CD4-positive, alpha-beta T cell treated with Interferon gamma for 1 hour (primary cell): ENCODE data around the gene CBX7.
A peak's percentile ranks its signal among the peaks of the same experiment; 100 is the strongest.
"Not testable (repeated sequence)": the region's sequence is repeated elsewhere in the genome, so short reads cannot be mapped to it uniquely, and the experiment has no call there.

ENCODE experiments used
- DNase-seq: peaks from one replicate; pipeline ENCODE4 v3.0.0-alpha.2; 2020

The CBX7 gene

GRCh38 chr22:39173787-39174497, 21.5 kb upstream of the CBX7 start:
- peak; percentile 69 for DNase-seq

- no peak for DNase-seq
These were observed 20.7 kb upstream of the CBX7 start for GRCh38 chr22:39173050-39173706.

- not testable (repeated sequence) for DNase-seq
These were observed 20.0 kb upstream of the CBX7 start for GRCh38 chr22:39172265-39173049.

- DNase-seq: no peak
These were observed 19.3 kb upstream of the CBX7 start for GRCh38 chr22:39171623-39172264.

- peak; percentile 78 for DNase-seq
These were observed 18.5 kb upstream of the CBX7 start for GRCh38 chr22:39170825-39171622.

GRCh38 chr22:39169797-39170466, 17.5 kb upstream of the CBX7 start:
- DNase-seq: no peak

- no peak for DNase-seq
These were observed 14.1 kb upstream of the CBX7 start for GRCh38 chr22:39166547-39166946.

- DNase-seq: not testable (repeated sequence)
These were observed 3.6 kb upstream of the CBX7 start for GRCh38 chr22:39156093-39156492.

GRCh38 chr22:39155421-39155820, 2.9 kb upstream of the CBX7 start:
- DNase-seq: no peak

GRCh38 chr22:39153220-39153717, 789 bp upstream of the CBX7 start:
- DNase-seq: no peak

GRCh38 chr22:39152024-39152510, 413 bp downstream of the CBX7 start:
- no peak for DNase-seq

GRCh38 chr22:39151329-39151975, 1.0 kb downstream of the CBX7 start:
- no peak for DNase-seq

GRCh38 chr22:39150848-39151215, 1.6 kb downstream of the CBX7 start:
- no peak for DNase-seq

- DNase-seq: no peak
These were observed 2.3 kb downstream of the CBX7 start for GRCh38 chr22:39149915-39150847.

- peak; percentile 82 for DNase-seq
These were observed 3.5 kb downstream of the CBX7 start for GRCh38 chr22:39148727-39149535.

- DNase-seq: no peak
These were observed 4.3 kb downstream of the CBX7 start for GRCh38 chr22:39148026-39148726.

GRCh38 chr22:39147335-39148025, 5.0 kb downstream of the CBX7 start:
- no peak for DNase-seq
